Measurements from ENCODE around the gene LST1. TPM values are rescaled to one million over a fixed set of nuclear protein-coding genes. Genes with fewer than 3 reads are reported as not detected.

The LST1 gene
- total RNA-seq, 1 donor from 2014 or later, result 68.1 TPM

DNA sequence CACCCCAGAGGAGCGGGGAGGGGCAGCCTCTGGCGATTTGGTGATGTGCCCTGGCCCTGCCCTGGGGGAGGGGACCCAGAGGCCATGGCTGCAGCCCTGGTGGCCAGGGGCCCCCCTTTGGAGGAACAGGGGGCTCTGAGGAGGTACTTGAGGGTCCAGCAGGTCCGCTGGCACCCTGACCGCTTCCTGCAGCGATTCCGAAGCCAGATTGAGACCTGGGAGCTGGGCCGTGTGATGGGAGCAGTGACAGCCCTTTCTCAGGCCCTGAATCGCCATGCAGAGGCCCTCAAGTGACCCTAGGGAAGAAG is 27.8 kb upstream of the LST1 start:
- no peaks in the 10 kb centered on the region for H3K27me3 ChIP-seq
- H3K36me3 ChIP-seq, result peaks cover 38% of the 10 kb centered on the region
- intact Hi-C loops (cut with DNase I), result no loop called here
- H3K27ac ChIP-seq, result peak overlapping the region; percentile 73
- ATAC-seq (no peak), DNase-seq (no peak)
- TF ChIP-seq, protein P1, sequence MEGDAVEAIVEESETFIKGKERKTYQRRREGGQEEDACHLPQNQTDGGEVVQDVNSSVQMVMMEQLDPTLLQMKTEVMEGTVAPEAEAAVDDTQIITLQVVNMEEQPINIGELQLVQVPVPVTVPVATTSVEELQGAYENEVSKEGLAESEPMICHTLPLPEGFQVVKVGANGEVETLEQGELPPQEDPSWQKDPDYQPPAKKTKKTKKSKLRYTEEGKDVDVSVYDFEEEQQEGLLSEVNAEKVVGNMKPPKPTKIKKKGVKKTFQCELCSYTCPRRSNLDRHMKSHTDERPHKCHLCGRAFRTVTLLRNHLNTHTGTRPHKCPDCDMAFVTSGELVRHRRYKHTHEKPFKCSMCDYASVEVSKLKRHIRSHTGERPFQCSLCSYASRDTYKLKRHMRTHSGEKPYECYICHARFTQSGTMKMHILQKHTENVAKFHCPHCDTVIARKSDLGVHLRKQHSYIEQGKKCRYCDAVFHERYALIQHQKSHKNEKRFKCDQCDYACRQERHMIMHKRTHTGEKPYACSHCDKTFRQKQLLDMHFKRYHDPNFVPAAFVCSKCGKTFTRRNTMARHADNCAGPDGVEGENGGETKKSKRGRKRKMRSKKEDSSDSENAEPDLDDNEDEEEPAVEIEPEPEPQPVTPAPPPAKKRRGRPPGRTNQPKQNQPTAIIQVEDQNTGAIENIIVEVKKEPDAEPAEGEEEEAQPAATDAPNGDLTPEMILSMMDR (IDR thresholded peaks at IDR 0.05), result no peak
- H3K4me1 ChIP-seq, result peaks cover 51% of the 10 kb centered on the region
- no peaks in the 10 kb centered on the region for H3K9me3 ChIP-seq
- H3K4me3 ChIP-seq, result no peak overlapping the region

DNA sequence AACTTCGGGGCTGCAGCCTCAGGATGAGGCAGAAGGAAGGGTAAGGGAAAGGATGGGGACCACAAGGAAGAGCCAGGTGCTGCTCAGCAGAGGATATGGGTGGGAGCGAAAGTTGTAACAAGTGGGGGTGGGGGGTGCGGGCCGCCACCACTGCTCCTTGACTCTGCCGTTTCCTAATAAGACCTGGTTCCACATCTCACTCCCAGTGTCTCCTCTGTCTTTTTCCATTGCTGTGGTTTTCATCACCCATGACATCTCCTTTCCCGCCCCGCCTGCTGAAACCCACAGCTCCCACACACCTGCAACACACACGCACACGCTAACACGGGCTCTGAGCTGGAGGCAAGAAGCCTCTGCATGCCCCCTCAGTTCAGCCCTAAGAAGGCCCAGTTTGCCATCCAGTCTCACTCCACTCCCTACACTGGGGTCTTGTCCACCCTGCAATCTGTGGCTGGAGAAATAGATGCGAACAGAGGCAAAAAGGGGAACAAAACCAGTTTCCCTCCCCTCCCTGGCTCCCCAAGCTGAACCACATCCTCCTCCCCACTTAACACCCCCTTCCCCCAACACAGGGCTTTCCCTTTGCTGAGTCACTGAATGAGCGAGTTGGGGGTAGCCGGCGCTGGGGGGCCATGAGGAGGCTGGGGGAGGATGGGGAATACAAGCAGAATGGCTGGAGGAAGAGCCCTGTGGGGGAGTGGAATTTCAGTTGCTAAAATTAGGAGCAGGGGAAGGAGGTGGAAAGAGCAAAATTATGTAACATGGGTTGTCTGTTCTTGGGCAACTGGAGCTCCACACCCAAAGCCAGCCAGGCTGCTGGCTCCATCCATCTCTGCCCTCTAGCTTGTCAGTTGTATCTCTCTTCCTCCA is 27.2 kb upstream of the LST1 start:
- Histone ChIP-seq H3K4me3 (no peak overlapping the region), H3K36me3 (peaks cover 34% of the 10 kb centered on the region), H3K4me1 (peaks cover 51% of the 10 kb centered on the region), H3K9me3 (no peaks in the 10 kb centered on the region), H3K27me3 (no peaks in the 10 kb centered on the region), H3K27ac (peak overlapping the region; percentile 73)
- TF ChIP-seq, protein P1 (IDR thresholded peaks at IDR 0.05), result no peak
- intact Hi-C loops (cut with DNase I), result no loop called here
- ATAC-seq (peak; percentile 85), DNase-seq (peak; percentile 74)

DNA sequence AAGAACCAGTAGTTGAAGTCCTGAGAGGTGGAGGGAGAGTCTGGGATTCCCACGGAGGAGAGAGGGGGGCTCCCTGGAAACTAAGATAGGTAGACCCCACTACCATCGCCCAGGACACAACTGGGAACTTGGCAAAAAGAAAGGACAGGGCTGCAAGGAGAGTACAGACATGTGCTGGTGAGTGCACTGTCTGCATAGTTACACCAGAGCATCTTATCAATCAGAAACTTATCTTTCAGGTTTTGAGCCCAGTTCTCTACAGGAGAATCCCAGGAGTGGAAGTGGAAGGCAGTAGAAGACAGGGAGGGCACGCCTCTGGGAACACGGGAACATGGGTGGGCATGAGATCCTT is 26.5 kb upstream of the LST1 start:
- peaks cover 27% of the 10 kb centered on the region for H3K36me3 ChIP-seq
- TF ChIP-seq, protein P1 (IDR thresholded peaks at IDR 0.05), result no peak
- H3K9me3 ChIP-seq, result no peaks in the 10 kb centered on the region
- H3K27me3 ChIP-seq, result no peaks in the 10 kb centered on the region
- H3K4me3 ChIP-seq, result no peak overlapping the region
- ATAC-seq (no peak), DNase-seq (no peak)
- H3K4me1 ChIP-seq, result peaks cover 51% of the 10 kb centered on the region
- peak overlapping the region; percentile 73 for H3K27ac ChIP-seq
- intact Hi-C loops (cut with DNase I), result no loop called here

DNA sequence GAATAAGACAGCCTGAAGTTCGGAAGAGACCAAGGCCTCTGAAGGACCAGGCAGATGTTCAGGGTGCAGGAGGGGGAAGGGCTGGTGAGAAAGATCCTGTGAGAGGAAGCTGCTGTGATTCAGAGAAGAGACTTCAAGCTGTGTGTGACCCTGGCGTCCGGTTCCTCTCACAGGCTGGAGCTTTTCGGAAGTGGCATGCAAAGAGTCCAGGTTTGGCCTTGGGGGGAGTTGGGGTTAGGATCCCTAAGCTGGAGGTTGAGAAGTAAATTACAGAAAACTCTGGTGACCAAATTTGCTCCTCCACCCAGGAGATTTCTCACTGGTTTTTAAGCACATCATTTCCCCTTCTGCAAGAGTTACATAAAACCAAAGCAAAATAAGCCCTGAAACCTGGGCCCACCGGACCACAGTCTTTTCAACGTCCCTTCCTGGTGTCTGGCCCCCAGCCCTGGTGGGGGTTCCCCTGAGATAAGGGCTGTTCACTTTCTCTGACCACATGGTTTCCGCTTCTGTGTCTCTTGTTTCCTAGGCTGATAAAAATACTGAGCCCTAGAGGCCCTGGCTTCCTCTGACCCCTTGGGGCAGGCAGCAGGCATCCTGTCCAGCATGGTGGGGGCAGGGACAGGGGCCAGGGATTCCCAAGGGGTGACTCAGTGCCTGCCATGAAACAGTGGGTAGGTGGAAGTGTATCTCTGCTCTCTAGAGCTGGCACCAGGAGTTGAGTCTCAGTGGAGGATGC is 25.9 kb upstream of the LST1 start:
- no peaks in the 10 kb centered on the region for H3K27me3 ChIP-seq
- H3K4me3 ChIP-seq, result no peak overlapping the region
- ATAC-seq, result peak; percentile 70
- H3K4me1 ChIP-seq, result peaks cover 51% of the 10 kb centered on the region
- intact Hi-C loops (cut with DNase I), result no loop called here
- TF ChIP-seq, protein P1 (IDR thresholded peaks at IDR 0.05), result no peak
- H3K36me3 ChIP-seq, result peaks cover 26% of the 10 kb centered on the region
- DNase-seq, result peak; percentile 73
- no peaks in the 10 kb centered on the region for H3K9me3 ChIP-seq
- H3K27ac ChIP-seq, result peak overlapping the region; percentile 73

DNA sequence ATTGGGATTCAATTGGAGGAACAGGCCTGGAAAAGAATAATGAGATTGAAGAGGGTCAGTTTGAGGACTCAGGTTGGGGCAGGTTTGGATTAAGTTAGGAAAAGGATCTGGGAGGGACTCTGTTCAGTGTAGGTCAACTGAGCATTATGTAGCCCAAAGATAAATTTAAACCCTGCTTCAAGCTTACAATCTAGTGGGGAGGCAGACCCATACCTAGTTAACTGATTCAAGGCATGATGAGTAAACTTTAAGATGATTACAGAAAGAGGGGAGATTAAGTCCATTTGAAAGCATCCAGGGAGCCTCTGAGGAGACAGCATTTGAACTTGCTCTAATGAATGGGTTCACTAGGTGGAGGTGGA is 25.4 kb upstream of the LST1 start:
- Histone ChIP-seq H3K27me3 (no peaks in the 10 kb centered on the region), H3K4me1 (peaks cover 51% of the 10 kb centered on the region), H3K4me3 (no peak overlapping the region), H3K36me3 (peaks cover 26% of the 10 kb centered on the region), H3K9me3 (no peaks in the 10 kb centered on the region), H3K27ac (peak overlapping the region; percentile 73)
- ATAC-seq (no peak), DNase-seq (no peak)
- intact Hi-C loops (cut with DNase I), result no loop called here
- TF ChIP-seq, protein P1 (IDR thresholded peaks at IDR 0.05), result no peak

Data from upper lobe of right lung (tissue), 1 donor.